ENCODE data around the gene ACBD4.

DNA sequence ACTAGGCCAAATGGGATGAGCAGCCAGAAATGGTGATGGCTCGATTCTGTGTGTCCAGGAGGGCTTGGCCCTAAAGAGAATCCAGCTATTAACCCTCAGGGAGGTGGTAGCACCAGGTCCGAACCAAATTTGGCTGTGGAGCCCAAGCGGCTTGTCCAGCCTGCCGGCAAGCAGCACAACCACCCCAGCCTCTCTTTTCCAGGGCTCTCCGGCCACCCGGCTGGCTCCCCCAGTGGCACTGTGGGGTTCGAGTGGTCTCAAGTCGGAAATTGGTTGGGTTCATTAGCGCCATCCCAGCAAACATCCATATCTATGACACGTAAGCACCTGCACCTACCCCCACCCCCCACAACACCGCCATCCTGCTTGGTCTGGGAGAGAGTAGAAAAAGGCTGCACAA is 38.6 kb upstream of the ACBD4 start:
- TF ChIP-seq, protein P1, sequence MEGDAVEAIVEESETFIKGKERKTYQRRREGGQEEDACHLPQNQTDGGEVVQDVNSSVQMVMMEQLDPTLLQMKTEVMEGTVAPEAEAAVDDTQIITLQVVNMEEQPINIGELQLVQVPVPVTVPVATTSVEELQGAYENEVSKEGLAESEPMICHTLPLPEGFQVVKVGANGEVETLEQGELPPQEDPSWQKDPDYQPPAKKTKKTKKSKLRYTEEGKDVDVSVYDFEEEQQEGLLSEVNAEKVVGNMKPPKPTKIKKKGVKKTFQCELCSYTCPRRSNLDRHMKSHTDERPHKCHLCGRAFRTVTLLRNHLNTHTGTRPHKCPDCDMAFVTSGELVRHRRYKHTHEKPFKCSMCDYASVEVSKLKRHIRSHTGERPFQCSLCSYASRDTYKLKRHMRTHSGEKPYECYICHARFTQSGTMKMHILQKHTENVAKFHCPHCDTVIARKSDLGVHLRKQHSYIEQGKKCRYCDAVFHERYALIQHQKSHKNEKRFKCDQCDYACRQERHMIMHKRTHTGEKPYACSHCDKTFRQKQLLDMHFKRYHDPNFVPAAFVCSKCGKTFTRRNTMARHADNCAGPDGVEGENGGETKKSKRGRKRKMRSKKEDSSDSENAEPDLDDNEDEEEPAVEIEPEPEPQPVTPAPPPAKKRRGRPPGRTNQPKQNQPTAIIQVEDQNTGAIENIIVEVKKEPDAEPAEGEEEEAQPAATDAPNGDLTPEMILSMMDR (IDR thresholded peaks at IDR 0.05) = no peak
- TF ChIP-seq EP300 (IDR thresholded peaks at IDR 0.05) = no peak
